A549 (cell line): ENCODE measurements around the gene ANKRD33B.

ENCODE experiments used
- CEBPB ChIP-seq, 2 experiments: fragments of >200 bp in 1 of 2; sonication (Bioruptor Twin) in 1 of 2; formaldehyde crosslinking in 1 of 2; IDR thresholded peaks; 2 replicates each; pipeline ENCODE4 v1.6.1; 2012 to 2016
- CTCF ChIP-seq: fragments of >200 bp; sonication (Bioruptor Twin); formaldehyde crosslinking; IDR thresholded peaks from 3 replicates; pipeline ENCODE4 v1.5.1; 2016
- KDM1A ChIP-seq: fragments of 200-600 bp; sonication (generic); IDR thresholded peaks from 2 replicates; pipeline ENCODE4 v1.6.1; 2016; ENCODE audit warnings: low read depth, mild to moderate bottlenecking
- RARB ChIP-seq: fragments of 250-450 bp; sonication (Bioruptor Pico); IDR thresholded peaks from 2 replicates; pipeline ENCODE4 v1.8.0; 2021; ENCODE audit warnings: mild to moderate bottlenecking, moderate library complexity

- TF ChIP-seq CEBPB (IDR thresholded peaks at IDR 0.05) (no peak), CTCF (no peak), RARB (CRISPR knock-in tag) (no peak), KDM1A (no peak)
Measured at GRCh38 chr5:10585518-10585915, 21.6 kb downstream of the ANKRD33B start.
